Trophoblast cell (in vitro differentiated cells and primary cell): ENCODE data around the gene TRAP1.

Experiments
- DNase-seq, 2 donors: peaks; one replicate each; pipeline ENCODE4 v3.0.0-alpha.2; 2016
- H2AFZ ChIP-seq: 2 replicates; pipeline ENCODE4 v1.6.1; 2013; ENCODE audit warnings: low read length, moderate library complexity, mild to moderate bottlenecking; ENCODE audit not compliant: insufficient read depth, poor library complexity
- H2AK5ac ChIP-seq: 2 replicates; pipeline ENCODE4 v1.6.1; 2013; ENCODE audit warnings: mild to moderate bottlenecking, low read length
- H2BK120ac ChIP-seq: 2 replicates; pipeline ENCODE4 v1.6.1; 2013; ENCODE audit warnings: low read length, mild to moderate bottlenecking, moderate library complexity; ENCODE audit not compliant: insufficient read depth, poor library complexity
- H2BK12ac ChIP-seq: 2 replicates; pipeline ENCODE4 v1.6.1; 2013; ENCODE audit warnings: mild to moderate bottlenecking, low read length, moderate library complexity
- H2BK5ac ChIP-seq: 2 replicates; pipeline ENCODE4 v1.6.1; 2013; ENCODE audit warnings: low read length, low read depth, moderate library complexity, mild to moderate bottlenecking; ENCODE audit not compliant: poor library complexity
- H3K14ac ChIP-seq: 2 replicates; pipeline ENCODE4 v1.6.1; 2013; ENCODE audit warnings: mild to moderate bottlenecking, low read length
- H3K18ac ChIP-seq: 2 replicates; pipeline ENCODE4 v1.6.1; 2013; ENCODE audit warnings: mild to moderate bottlenecking, low read length
- H3K23ac ChIP-seq: 2 replicates; pipeline ENCODE4 v1.6.1; 2013; ENCODE audit warnings: low read length
- H3K27ac ChIP-seq: 2 replicates; pipeline ENCODE4 v1.5.1; 2013; ENCODE audit warnings: low read depth, mild to moderate bottlenecking, inconsistent platforms, low read length, moderate library complexity
- H3K27me3 ChIP-seq: 2 replicates; pipeline ENCODE4 v1.6.1; 2013; ENCODE audit warnings: inconsistent platforms, mild to moderate bottlenecking, low read length, moderate library complexity; ENCODE audit not compliant: insufficient read depth
- H3K36me3 ChIP-seq, 2 experiments: 1 replicate in 1 of 2; 2 replicates in 1 of 2; pipeline ENCODE4 v1.6.1; 2013; ENCODE audit warnings: low read length in 2 of 2, mild to moderate bottlenecking in 2 of 2, moderate library complexity in 1 of 2; ENCODE audit not compliant: insufficient read depth in 2 of 2, control insufficient read depth in 1 of 2
- H3K4ac ChIP-seq: 2 replicates; pipeline ENCODE4 v1.6.1; 2013; ENCODE audit warnings: low read depth, mild to moderate bottlenecking, low read length, moderate library complexity
- H3K4me1 ChIP-seq, 2 experiments: 1 replicate in 1 of 2; 2 replicates in 1 of 2; pipeline ENCODE4 v1.6.1; 2013; ENCODE audit warnings: low read length in 2 of 2, mild to moderate bottlenecking in 2 of 2, moderate library complexity in 1 of 2; ENCODE audit not compliant: insufficient read depth in 2 of 2, control insufficient read depth in 1 of 2
- H3K4me2 ChIP-seq: 2 replicates; pipeline ENCODE4 v1.6.1; 2013; ENCODE audit warnings: inconsistent platforms, mild to moderate bottlenecking, low read length, moderate library complexity
- H3K4me3 ChIP-seq: 2 replicates; pipeline ENCODE4 v1.5.1; 2013; ENCODE audit warnings: mild to moderate bottlenecking, low read depth, low read length, inconsistent platforms
- H3K79me1 ChIP-seq: one replicate; pipeline ENCODE4 v1.6.1; 2013; ENCODE audit warnings: low read length
- H3K79me2 ChIP-seq: 2 replicates; pipeline ENCODE4 v1.6.1; 2013; ENCODE audit warnings: low read length, mild to moderate bottlenecking; ENCODE audit not compliant: control insufficient read depth, insufficient read depth, poor library complexity
- H3K9ac ChIP-seq: 2 replicates; pipeline ENCODE4 v1.6.1; 2013; ENCODE audit warnings: mild to moderate bottlenecking, low read length
- H3K9me3 ChIP-seq: 2 replicates; pipeline ENCODE4 v1.6.1; 2013; ENCODE audit warnings: low read depth, mild to moderate bottlenecking, control low read depth, inconsistent platforms, low read length; ENCODE audit not compliant: insufficient read depth
- H4K12ac ChIP-seq: 2 replicates; pipeline ENCODE4 v1.6.1; 2013; ENCODE audit warnings: low read depth, mild to moderate bottlenecking, low read length, moderate library complexity
- H4K8ac ChIP-seq: 2 replicates; pipeline ENCODE4 v1.6.1; 2013; ENCODE audit warnings: low read depth, mild to moderate bottlenecking, low read length, moderate library complexity
- H4K91ac ChIP-seq: one replicate; pipeline ENCODE4 v1.6.1; 2013; ENCODE audit warnings: low read depth, mild to moderate bottlenecking, low read length, moderate library complexity
- WGBS: extraction: QIAGEN DNeasy Blood & Tissue Kit; methylation state at CpG from one replicate; pipeline ENCODE4 v1.1.7; 2013; ENCODE audit warnings: missing lambda C conversion rate; ENCODE audit not compliant: insufficient read length, insufficient coverage; ENCODE audit errors: extremely low coverage; 5-methylcytosine and 5-hydroxymethylcytosine counted together

TRAP1 gene

GRCh38 chr16:3670711-3671110 is 46.6 kb downstream of the TRAP1 start:
- Histone ChIP-seq H2BK120ac (no peak overlapping the region), H2BK5ac (no peak overlapping the region), H2AK5ac (no peak overlapping the region), H2AFZ (no peak overlapping the region), H2BK12ac (no peak overlapping the region), H3K36me3 (peaks cover 50 to 55% of the 10 kb centered on the region in 2 experiments), H3K4me1 (no peaks in the 10 kb centered on the region), H3K9me3 (peaks cover 5% of the 10 kb centered on the region), H3K9ac (no peak overlapping the region), H3K4me3 (no peak overlapping the region), H3K27ac (no peak overlapping the region), H3K79me1 (no peaks in the 10 kb centered on the region), H3K4me2 (no peak overlapping the region), H4K91ac (no peak overlapping the region), H3K18ac (no peak overlapping the region), H3K79me2 (no peaks in the 10 kb centered on the region), H4K12ac (no peak overlapping the region), H3K23ac (no peak overlapping the region), H3K27me3 (no peaks in the 10 kb centered on the region), H3K4ac (no peak overlapping the region), H4K8ac (no peak overlapping the region), H3K14ac (no peak overlapping the region)
- WGBS, result no CpG with 5 or more reads among the region's 13 CpGs
- DNase-seq, result no peak

- Histone ChIP-seq H4K8ac (no peak overlapping the region), H3K18ac (no peak overlapping the region), H3K4ac (no peak overlapping the region), H3K79me2 (no peaks in the 10 kb centered on the region), H3K23ac (no peak overlapping the region), H3K79me1 (no peaks in the 10 kb centered on the region), H2BK5ac (no peak overlapping the region), H3K36me3 (peaks cover 45 to 53% of the 10 kb centered on the region in 2 experiments), H4K91ac (no peak overlapping the region), H2BK12ac (no peak overlapping the region), H3K4me1 (no peaks in the 10 kb centered on the region), H3K14ac (no peak overlapping the region), H3K27me3 (no peaks in the 10 kb centered on the region), H3K27ac (no peak overlapping the region), H3K9me3 (peaks cover 5% of the 10 kb centered on the region), H3K4me3 (no peak overlapping the region), H2BK120ac (no peak overlapping the region), H3K9ac (no peak overlapping the region), H2AFZ (no peak overlapping the region), H4K12ac (no peak overlapping the region), H2AK5ac (no peak overlapping the region), H3K4me2 (no peak overlapping the region)
- DNase-seq, result no peak
- WGBS, result no CpG with 5 or more reads among the region's 10 CpGs
Measured at GRCh38 chr16:3669082-3669481, 48.2 kb downstream of the TRAP1 start.

GRCh38 chr16:3668626-3669025 is 48.7 kb downstream of the TRAP1 start:
- no CpG with 5 or more reads among the region's 11 CpGs for WGBS

GRCh38 chr16:3665508-3665907 is 51.8 kb downstream of the TRAP1 start:
- Histone ChIP-seq H4K12ac (no peak overlapping the region), H3K27me3 (no peaks in the 10 kb centered on the region), H3K18ac (no peak overlapping the region), H2BK120ac (no peak overlapping the region), H2AK5ac (no peak overlapping the region), H2BK5ac (no peak overlapping the region), H3K79me2 (no peaks in the 10 kb centered on the region), H3K14ac (no peak overlapping the region), H3K4ac (no peak overlapping the region), H3K4me2 (no peak overlapping the region), H3K4me3 (no peak overlapping the region), H3K9me3 (peaks cover 3% of the 10 kb centered on the region), H4K8ac (no peak overlapping the region), H3K23ac (no peak overlapping the region), H2BK12ac (no peak overlapping the region), H3K79me1 (no peaks in the 10 kb centered on the region), H3K4me1 (no peaks in the 10 kb centered on the region), H3K9ac (no peak overlapping the region), H3K27ac (no peak overlapping the region), H4K91ac (no peak overlapping the region), H3K36me3 (peaks cover 52 to 63% of the 10 kb centered on the region in 2 experiments), H2AFZ (no peak overlapping the region)
- no peak for DNase-seq
- no CpG with 5 or more reads among the region's 6 CpGs for WGBS

More at GRCh38 chr16:3668626-3669025, 48.7 kb downstream of the TRAP1 start:
- H4K91ac ChIP-seq, result no peak overlapping the region
- no peak overlapping the region for H4K12ac ChIP-seq
- no peaks in the 10 kb centered on the region for H3K79me2 ChIP-seq
- H3K36me3 ChIP-seq, result peaks cover 44 to 52% of the 10 kb centered on the region in 2 experiments
- no peak overlapping the region for H3K18ac ChIP-seq
- no peak for DNase-seq
- H2BK120ac ChIP-seq, result no peak overlapping the region
- H3K9me3 ChIP-seq, result peaks cover 5% of the 10 kb centered on the region
- H3K27me3 ChIP-seq, result no peaks in the 10 kb centered on the region
- H3K4me2 ChIP-seq, result no peak overlapping the region
- no peak overlapping the region for H3K9ac ChIP-seq
- no peak overlapping the region for H3K23ac ChIP-seq
- no peak overlapping the region for H4K8ac ChIP-seq
- no peaks in the 10 kb centered on the region for H3K79me1 ChIP-seq
- no peak overlapping the region for H3K14ac ChIP-seq
- H3K4me3 ChIP-seq, result no peak overlapping the region
- no peak overlapping the region for H3K4ac ChIP-seq
- H3K27ac ChIP-seq, result no peak overlapping the region
- H2BK5ac ChIP-seq, result no peak overlapping the region
- no peak overlapping the region for H2AFZ ChIP-seq
- H3K4me1 ChIP-seq, result no peaks in the 10 kb centered on the region
- H2AK5ac ChIP-seq, result no peak overlapping the region
- H2BK12ac ChIP-seq, result no peak overlapping the region
